Subcutaneous abdominal adipose tissue (tissue), 5 donors: ENCODE measurements around the gene DDX25.

Experiments
- H3K27ac ChIP-seq: one replicate; pipeline ENCODE4 v1.7.0; 2013; ENCODE audit warnings: low read depth, mild to moderate bottlenecking, inconsistent platforms, low read length, moderate library complexity
- H3K27me3 ChIP-seq, 5 donors: one replicate each; pipeline ENCODE4 v1.7.0; 2013; ENCODE audit warnings: low read length in 5 of 5, inconsistent platforms in 1 of 5; ENCODE audit not compliant: control insufficient read depth in 5 of 5, insufficient read depth in 4 of 5
- H3K36me3 ChIP-seq, 5 donors: one replicate each; pipeline ENCODE4 v1.7.0; 2013; ENCODE audit warnings: low read length in 5 of 5; ENCODE audit not compliant: control insufficient read depth in 5 of 5, insufficient read depth in 5 of 5
- H3K4me1 ChIP-seq, 5 donors: one replicate each; pipeline ENCODE4 v1.7.0; 2013; ENCODE audit warnings: low read length in 5 of 5, mild to moderate bottlenecking in 3 of 5, moderate library complexity in 1 of 5; ENCODE audit not compliant: control insufficient read depth in 5 of 5, insufficient read depth in 5 of 5
- H3K4me3 ChIP-seq, 5 donors: one replicate each; pipeline ENCODE4 v1.7.0; 2013; ENCODE audit warnings: low read length in 5 of 5, low read depth in 1 of 5
- H3K9ac ChIP-seq, 5 donors: one replicate each; pipeline ENCODE4 v1.7.0; 2013; ENCODE audit warnings: low read length in 5 of 5, mild to moderate bottlenecking in 4 of 5, moderate library complexity in 3 of 5
- H3K9me3 ChIP-seq, 5 donors: one replicate each; pipeline ENCODE4 v1.7.0; 2013; ENCODE audit warnings: low read length in 5 of 5; ENCODE audit not compliant: control insufficient read depth in 5 of 5
- donor health status: healthy.
- donor health status: healthy.
- donor health status: healthy.
- donor health status: healthy.
- donor health status: healthy.

The DDX25 gene

GRCh38 chr11:125881291-125881690 is 23.0 kb upstream of the DDX25 start:
- Histone ChIP-seq H3K4me1 (peaks cover 0 to 2% (median under 1%) of the 10 kb centered on the region in 5 donors), H3K36me3 (no peaks in the 10 kb centered on the region), H3K27ac (no peak overlapping the region), H3K9ac (no peak overlapping the region), H3K4me3 (no peak overlapping the region), H3K27me3 (no peaks in the 10 kb centered on the region), H3K9me3 (no peaks in the 10 kb centered on the region)

- Histone ChIP-seq H3K4me1 (peaks cover 0 to 19% (median 10%) of the 10 kb centered on the region in 5 donors), H3K27me3 (no peaks in the 10 kb centered on the region), H3K9me3 (no peaks in the 10 kb centered on the region), H3K4me3 (no peak overlapping the region), H3K9ac (no peak overlapping the region), H3K36me3 (no peaks in the 10 kb centered on the region), H3K27ac (no peak overlapping the region)
These were observed 20.9 kb upstream of the DDX25 start for GRCh38 chr11:125883375-125883774.

DNA sequence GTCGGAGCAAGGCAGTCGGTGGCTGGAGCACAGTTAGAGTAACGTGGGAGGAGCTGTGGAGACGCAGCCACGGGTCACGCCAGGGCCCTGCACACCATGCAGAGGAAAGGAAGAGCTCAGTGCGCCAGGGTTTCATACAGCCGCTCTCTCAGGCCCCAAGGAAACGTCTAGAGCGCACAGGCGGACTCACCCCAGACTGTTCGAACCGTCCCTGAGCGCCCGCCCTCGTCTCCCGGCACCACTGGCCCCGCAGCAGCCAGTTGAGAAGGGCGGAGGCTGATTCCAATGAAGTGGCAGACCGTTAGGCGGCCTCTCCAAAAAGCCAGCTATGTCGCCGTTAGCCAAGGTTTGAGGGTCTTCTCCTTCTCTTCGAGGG is 17.3 kb upstream of the DDX25 start:
- H3K36me3 ChIP-seq: peaks cover 0 to 6% (median 0%) of the 10 kb centered on the region in 5 donors
- peaks cover 0 to 24% (median 15%) of the 10 kb centered on the region in 5 donors for H3K4me1 ChIP-seq
- peak overlapping the region; percentile 97 for H3K27ac ChIP-seq
- H3K9me3 ChIP-seq: no peaks in the 10 kb centered on the region
- no peaks in the 10 kb centered on the region for H3K27me3 ChIP-seq
- peak overlapping the region; percentile 55 to 95 (median 83) for H3K4me3 ChIP-seq
- peak overlapping the region in 4 of 5 donors; percentile 71 to 91 (median 83) for H3K9ac ChIP-seq

DNA sequence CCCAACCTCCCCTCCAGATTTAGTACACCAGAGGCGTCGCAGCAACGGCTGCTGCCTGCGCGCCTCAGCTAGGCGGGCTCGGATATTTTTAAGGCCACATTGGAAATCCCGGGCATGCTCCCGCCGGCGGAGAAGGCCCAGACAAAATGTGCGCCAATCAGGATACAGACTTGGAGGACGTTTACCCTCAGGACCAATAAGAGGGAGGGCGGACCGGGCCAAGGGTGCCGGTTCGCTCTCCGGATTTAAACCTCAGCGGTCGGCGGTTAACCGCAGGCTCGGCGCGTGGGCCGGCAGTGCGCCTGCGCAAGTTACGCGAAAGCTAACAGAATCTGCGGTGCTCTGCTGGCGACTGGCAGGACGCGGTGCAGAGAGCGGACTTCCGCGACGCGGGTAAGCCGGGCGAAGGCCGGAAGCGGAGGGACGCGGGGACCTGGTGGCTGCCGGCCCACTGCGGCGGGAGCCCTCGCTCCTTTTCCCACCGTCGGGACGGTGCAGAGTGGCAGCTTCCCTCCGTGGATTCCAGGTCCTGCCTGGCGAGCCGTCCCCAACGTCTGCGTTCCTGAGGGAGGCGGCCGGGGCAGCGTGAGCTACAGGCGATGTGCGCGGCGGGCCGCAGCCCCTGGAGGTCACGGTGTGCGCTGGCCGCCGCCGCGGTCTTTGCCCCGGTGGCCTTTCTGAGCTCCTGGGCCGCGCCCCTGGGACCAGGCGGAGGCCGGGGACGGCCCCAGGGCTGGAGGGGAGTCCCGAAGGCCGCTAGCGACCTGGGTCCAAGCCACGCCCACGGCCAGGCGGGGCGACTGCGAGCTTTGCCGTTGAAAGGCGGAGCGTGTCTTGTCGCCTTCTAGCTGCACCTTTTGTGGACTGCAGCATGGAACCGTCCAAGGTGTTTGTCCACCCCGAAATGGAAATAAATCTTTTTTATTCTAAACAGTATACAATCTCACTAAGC is 16.7 kb upstream of the DDX25 start, which contains the start of gene HYLS1:
Gene HYLS1 (plus strand): TSS at position 296 of the 952 bp plus-strand sequence. CDS start 11,701 bp downstream, outside the sequence.
- H3K4me3 ChIP-seq: peak within 1 kb of the TSS; percentile 72 to 95 (median 83)
- no peaks in the 10 kb centered on the region for H3K9me3 ChIP-seq
- H3K36me3 ChIP-seq: peaks cover 0 to 8% (median 4%) of the 10 kb centered on the region in 5 donors
- H3K9ac ChIP-seq: peak within 1 kb of the TSS; percentile 63 to 97 (median 91)
- peak within 1 kb of the TSS; percentile 97 for H3K27ac ChIP-seq
- H3K4me1 ChIP-seq: peaks cover 0 to 24% (median 15%) of the 10 kb centered on the region in 5 donors
- H3K27me3 ChIP-seq: no peaks in the 10 kb centered on the region

GRCh38 chr11:125890447-125891100 is 13.7 kb upstream of the DDX25 start:
- H3K27ac ChIP-seq: no peak overlapping the region
- no peaks in the 10 kb centered on the region for H3K27me3 ChIP-seq
- H3K4me1 ChIP-seq: peaks cover 0 to 24% (median 15%) of the 10 kb centered on the region in 5 donors
- no peak overlapping the region for H3K4me3 ChIP-seq
- H3K9ac ChIP-seq: no peak overlapping the region
- H3K9me3 ChIP-seq: no peaks in the 10 kb centered on the region
- H3K36me3 ChIP-seq: peaks cover 10 to 25% (median 21%) of the 10 kb centered on the region in 5 donors

GRCh38 chr11:125892071-125892470 is 12.2 kb upstream of the DDX25 start:
- Histone ChIP-seq H3K27ac (no peak overlapping the region), H3K27me3 (no peaks in the 10 kb centered on the region), H3K4me1 (peaks cover 0 to 14% (median 8%) of the 10 kb centered on the region in 5 donors), H3K9ac (no peak overlapping the region), H3K4me3 (no peak overlapping the region), H3K36me3 (peaks cover 13 to 28% (median 23%) of the 10 kb centered on the region in 5 donors), H3K9me3 (no peaks in the 10 kb centered on the region)

GRCh38 chr11:125892994-125893393 is 11.3 kb upstream of the DDX25 start:
- Histone ChIP-seq H3K9me3 (no peaks in the 10 kb centered on the region), H3K4me3 (no peak overlapping the region), H3K36me3 (peaks cover 13 to 28% (median 25%) of the 10 kb centered on the region in 5 donors), H3K9ac (no peak overlapping the region), H3K4me1 (peaks cover 0 to 11% (median 4%) of the 10 kb centered on the region in 5 donors), H3K27ac (no peak overlapping the region), H3K27me3 (no peaks in the 10 kb centered on the region)

DNA sequence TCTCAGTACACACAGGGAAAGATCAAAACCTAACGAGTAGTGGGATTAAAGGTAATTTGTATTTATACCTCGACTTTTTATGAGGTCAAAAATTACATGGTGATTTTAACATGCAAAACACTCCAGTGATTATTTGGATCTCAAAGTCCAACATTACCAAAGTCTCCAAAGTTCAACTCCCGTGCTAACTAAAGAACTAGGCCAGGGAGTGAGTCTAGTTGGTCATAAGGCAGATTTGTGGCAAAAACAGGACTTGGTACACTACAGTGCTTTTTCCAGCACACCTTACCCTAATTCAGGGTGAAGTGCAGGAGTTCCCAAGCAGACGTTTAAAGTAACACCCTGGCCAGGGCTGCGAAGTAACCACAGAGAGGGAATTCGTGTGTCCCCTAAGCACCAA is 2.4 kb upstream of the DDX25 start:
- peaks cover 12 to 16% (median 13%) of the 10 kb centered on the region in 5 donors for H3K36me3 ChIP-seq
- H3K9ac ChIP-seq: no peak overlapping the region
- no peaks in the 10 kb centered on the region for H3K9me3 ChIP-seq
- peaks cover 4 to 24% (median 20%) of the 10 kb centered on the region in 5 donors for H3K4me1 ChIP-seq
- H3K27me3 ChIP-seq: peaks cover 9 to 19% (median 13%) of the 10 kb centered on the region in 5 donors
- H3K27ac ChIP-seq: no peak overlapping the region
- H3K4me3 ChIP-seq: no peak overlapping the region

DNA sequence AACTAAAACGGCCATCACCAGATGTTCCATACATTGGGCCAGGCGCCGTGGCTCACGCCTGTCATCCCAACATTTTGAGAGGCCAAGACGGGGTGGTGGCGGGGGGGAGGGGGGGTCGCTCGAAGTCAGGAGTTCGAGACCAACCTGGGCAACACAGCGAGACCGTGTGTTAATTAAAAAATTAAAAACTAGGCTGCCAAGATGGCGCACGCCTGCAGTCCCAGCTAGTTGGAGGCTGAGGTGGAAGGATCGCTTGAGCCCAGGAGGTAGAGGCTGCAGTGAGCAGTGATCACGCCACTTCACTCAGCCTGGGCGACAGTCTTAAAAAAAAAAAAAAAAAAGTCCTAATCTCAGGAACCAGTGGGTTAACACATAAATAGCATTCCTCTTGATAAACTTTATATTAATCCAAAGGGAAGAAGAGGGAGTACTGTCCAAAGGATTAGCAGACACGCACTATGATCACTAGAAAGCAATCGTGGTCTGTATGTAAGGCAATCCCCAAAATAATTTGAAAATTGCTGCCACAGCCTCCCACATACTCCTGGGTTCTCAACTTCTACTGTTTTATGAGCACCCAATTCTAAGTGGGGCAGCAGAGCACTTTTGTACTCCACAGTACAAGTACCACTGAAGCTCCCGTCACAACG is 1.9 kb upstream of the DDX25 start:
- Histone ChIP-seq H3K9ac (peak overlapping the region; percentile 69 to 97 (median 92)), H3K36me3 (peaks cover 12 to 16% (median 13%) of the 10 kb centered on the region in 5 donors), H3K9me3 (no peaks in the 10 kb centered on the region), H3K27me3 (peaks cover 9 to 19% (median 13%) of the 10 kb centered on the region in 5 donors), H3K4me3 (peak overlapping the region; percentile 62 to 95 (median 82)), H3K27ac (peak overlapping the region; percentile 93), H3K4me1 (peaks cover 4 to 24% (median 20%) of the 10 kb centered on the region in 5 donors)
